MCF 10A (cell line): ENCODE results near the gene GRIK2. TPM values are rescaled to one million over a fixed set of nuclear protein-coding genes. Genes with fewer than 3 reads are reported as not detected.

ENCODE experiments used
- BruUV-seq: library from RNA; stranded (reverse); fragments of 400-500 nt; replicated peaks from 2 replicates; lab custom pipeline; 2021; lab: Mats Ljungman, UMichigan
- CTCF ChIA-PET: fragments of 300-600 bp; sonication (Branson Sonifier 250); formaldehyde crosslinking; extraction: SDS; loops from one replicate; lab custom pipeline; 2021; ENCODE audit warnings: antibody characterized with exemption, inconsistent platforms; lab: Yijun Ruan, JAX
- POLR2A ChIA-PET: fragments of 300-600, 350-650 bp; sonication (Branson Sonifier 250); formaldehyde crosslinking; extraction: SDS; loops from one replicate; lab custom pipeline; 2020; ENCODE audit warnings: antibody characterized with exemption, inconsistent platforms; lab: Yijun Ruan, JAX
- DNase-seq: peaks from one replicate; pipeline ENCODE4 v3.0.0-alpha.2; 2018; ENCODE audit not compliant: unreplicated experiment
- H3K27ac Mint-ChIP-seq: one replicate; pipeline ENCODE4 v1.8.0; 2022; ENCODE audit warnings: mild to moderate bottlenecking, low read depth, mixed read lengths; ENCODE audit not compliant: unreplicated experiment
- H3K27me3 Mint-ChIP-seq: one replicate; pipeline ENCODE4 v1.8.0; 2022; ENCODE audit warnings: mixed read lengths; ENCODE audit not compliant: insufficient read depth, unreplicated experiment
- H3K36me3 Mint-ChIP-seq: one replicate; pipeline ENCODE4 v1.8.0; 2022; ENCODE audit warnings: mild to moderate bottlenecking, moderate library complexity, mixed read lengths; ENCODE audit not compliant: insufficient read depth, unreplicated experiment
- H3K4me1 Mint-ChIP-seq: one replicate; pipeline ENCODE4 v1.8.0; 2022; ENCODE audit warnings: mixed read lengths; ENCODE audit not compliant: insufficient read depth, unreplicated experiment
- H3K4me3 Mint-ChIP-seq: one replicate; pipeline ENCODE4 v1.8.0; 2022; ENCODE audit warnings: mild to moderate bottlenecking, moderate library complexity, mixed read lengths; ENCODE audit not compliant: unreplicated experiment
- H3K9me3 Mint-ChIP-seq: one replicate; pipeline ENCODE4 v1.8.0; 2022; ENCODE audit warnings: mixed read lengths; ENCODE audit not compliant: unreplicated experiment
- intact Hi-C: fragments of 100-400 bp; cut with micrococcal nuclease; formaldehyde crosslinking; loops from 2 replicates; pipeline ENCODE4 v1.14.1; 2022
- total RNA-seq: library from RNA; stranded (reverse); gene quantifications from 2 replicates; pipeline ENCODE4 v1.2.3, GENCODE V29; 2022
- TF ChIP-seq, protein P1 (sequence below): fragments of 200-600 bp; IDR thresholded peaks from one replicate; pipeline ENCODE4 v1.8.0; 2022; ENCODE audit warnings: antibody characterized with exemption, mild to moderate bottlenecking; ENCODE audit not compliant: unreplicated experiment

The GRIK2 gene
- total RNA-seq, 1 experiment from 2014 or later: 0.89 TPM

DNA sequence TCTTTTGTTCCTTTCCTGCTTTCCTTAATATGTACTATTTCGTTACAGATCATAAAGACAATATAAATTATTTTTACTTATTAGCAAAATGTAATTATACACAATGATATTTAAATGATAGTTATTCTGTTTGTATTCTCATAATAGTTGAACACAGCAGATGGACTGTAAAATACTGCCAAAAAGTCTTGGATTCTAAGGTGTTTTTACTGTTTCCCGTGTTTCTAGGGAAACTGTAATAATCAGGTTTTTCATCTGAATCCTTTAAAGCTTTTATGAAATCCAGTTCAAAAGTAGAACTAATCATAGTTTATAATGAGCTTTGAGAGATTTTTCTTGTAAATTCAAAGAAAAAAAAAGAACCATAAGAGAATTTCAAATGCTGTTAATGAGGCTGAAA, 148.4 kb downstream of the GRIK2 start:
- BruUV-seq: no TSS peak
- no peak overlapping the region for H3K4me3 Mint-ChIP-seq
- DNase-seq: no peak
- H3K9me3 Mint-ChIP-seq: no peaks in the 10 kb centered on the region
- TF ChIP-seq, protein P1, sequence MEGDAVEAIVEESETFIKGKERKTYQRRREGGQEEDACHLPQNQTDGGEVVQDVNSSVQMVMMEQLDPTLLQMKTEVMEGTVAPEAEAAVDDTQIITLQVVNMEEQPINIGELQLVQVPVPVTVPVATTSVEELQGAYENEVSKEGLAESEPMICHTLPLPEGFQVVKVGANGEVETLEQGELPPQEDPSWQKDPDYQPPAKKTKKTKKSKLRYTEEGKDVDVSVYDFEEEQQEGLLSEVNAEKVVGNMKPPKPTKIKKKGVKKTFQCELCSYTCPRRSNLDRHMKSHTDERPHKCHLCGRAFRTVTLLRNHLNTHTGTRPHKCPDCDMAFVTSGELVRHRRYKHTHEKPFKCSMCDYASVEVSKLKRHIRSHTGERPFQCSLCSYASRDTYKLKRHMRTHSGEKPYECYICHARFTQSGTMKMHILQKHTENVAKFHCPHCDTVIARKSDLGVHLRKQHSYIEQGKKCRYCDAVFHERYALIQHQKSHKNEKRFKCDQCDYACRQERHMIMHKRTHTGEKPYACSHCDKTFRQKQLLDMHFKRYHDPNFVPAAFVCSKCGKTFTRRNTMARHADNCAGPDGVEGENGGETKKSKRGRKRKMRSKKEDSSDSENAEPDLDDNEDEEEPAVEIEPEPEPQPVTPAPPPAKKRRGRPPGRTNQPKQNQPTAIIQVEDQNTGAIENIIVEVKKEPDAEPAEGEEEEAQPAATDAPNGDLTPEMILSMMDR: no peak
- no peak overlapping the region for H3K27ac Mint-ChIP-seq
- POLR2A ChIA-PET: interaction anchor here (1.2 kb wide), 1 partner anchor 9 kb away, joined by 4 read pairs; no protein-coding TSS in a partner anchor
- intact Hi-C loops: no loop called here
- no peaks in the 10 kb centered on the region for H3K36me3 Mint-ChIP-seq
- CTCF ChIA-PET: no interaction called here
- H3K4me1 Mint-ChIP-seq: peaks cover 48% of the 10 kb centered on the region
- no peaks in the 10 kb centered on the region for H3K27me3 Mint-ChIP-seq

DNA sequence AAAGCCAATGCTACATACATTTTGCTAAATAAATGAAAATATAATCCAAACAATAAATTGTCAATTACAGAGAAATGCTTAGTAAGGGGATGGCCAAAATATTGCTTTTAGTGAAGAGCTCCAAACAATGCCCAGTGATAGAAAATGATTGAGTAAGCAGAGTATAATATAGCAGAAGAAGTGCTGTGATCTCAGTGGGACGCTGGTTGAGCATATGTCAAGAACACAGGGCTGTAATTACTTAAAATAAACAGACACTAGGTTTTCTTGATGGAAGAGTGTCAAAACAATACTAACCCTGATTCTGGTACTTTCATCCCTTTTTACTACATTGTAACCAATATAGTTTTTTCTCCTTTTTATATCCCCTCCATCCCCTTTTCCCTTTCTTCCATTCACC, 150.3 kb downstream of the GRIK2 start:
- Mint-ChIP-seq H3K27ac (peak overlapping the region; percentile 67), H3K4me3 (no peak overlapping the region), H3K36me3 (no peaks in the 10 kb centered on the region), H3K4me1 (peaks cover 48% of the 10 kb centered on the region), H3K27me3 (no peaks in the 10 kb centered on the region), H3K9me3 (no peaks in the 10 kb centered on the region)
- DNase-seq: no peak
- CTCF ChIA-PET: interaction anchor here (0.7 kb wide), 1 partner anchor 25 kb away, joined by 3 read pairs; no protein-coding TSS in a partner anchor
- TF ChIP-seq, protein P1: no peak
- intact Hi-C loops: no loop called here
- no TSS peak for BruUV-seq
- POLR2A ChIA-PET: no interaction called here

DNA sequence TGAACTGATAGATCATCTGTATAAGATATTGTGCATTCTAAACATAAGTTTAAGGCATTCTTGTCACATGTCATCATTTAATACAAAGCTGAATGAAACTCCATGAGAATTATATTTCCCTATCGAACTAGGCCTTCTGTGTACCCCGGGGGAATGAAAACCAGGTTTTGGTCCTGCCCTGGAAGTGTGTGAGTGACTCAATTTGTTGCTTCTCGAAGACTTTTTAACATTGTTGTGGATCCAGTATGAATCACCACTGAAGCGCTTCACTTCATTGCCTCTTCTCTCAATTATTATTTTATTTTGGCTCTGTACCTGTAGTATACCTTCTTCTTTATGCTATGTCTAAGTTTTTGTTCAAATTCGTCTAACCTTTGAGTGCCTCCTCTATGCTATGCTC, 150.8 kb downstream of the GRIK2 start:
- peak; percentile 42 for DNase-seq
- CTCF ChIA-PET: interaction anchor here (0.7 kb wide), 1 partner anchor 26 kb away, joined by 3 read pairs; no protein-coding TSS in a partner anchor
- intact Hi-C loops: no loop called here
- Mint-ChIP-seq H3K9me3 (no peaks in the 10 kb centered on the region), H3K4me3 (no peak overlapping the region), H3K27me3 (no peaks in the 10 kb centered on the region), H3K27ac (peak overlapping the region; percentile 67), H3K4me1 (peaks cover 46% of the 10 kb centered on the region), H3K36me3 (no peaks in the 10 kb centered on the region)
- TF ChIP-seq, protein P1: no peak
- POLR2A ChIA-PET: no interaction called here
- no TSS peak for BruUV-seq

DNA sequence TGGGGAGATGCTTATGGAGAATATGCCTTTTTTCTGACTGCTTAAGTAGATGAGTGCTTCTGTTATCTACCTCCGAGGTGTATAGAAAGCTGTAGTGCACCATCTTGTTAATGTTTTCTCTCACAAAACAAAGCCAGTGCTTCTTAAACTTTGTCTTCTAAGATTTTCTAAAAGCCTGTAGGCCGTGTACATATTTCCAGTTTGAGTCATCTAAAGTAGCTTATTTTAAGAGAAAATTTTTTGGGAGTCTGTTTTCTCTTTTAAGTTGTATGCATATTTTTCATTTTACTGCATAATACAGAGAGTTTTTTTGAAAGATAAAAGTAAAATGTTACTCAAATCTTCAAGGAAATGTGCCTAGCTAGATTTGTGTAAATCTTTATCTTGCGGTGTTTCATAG, 151.7 kb downstream of the GRIK2 start:
- Mint-ChIP-seq H3K27me3 (no peaks in the 10 kb centered on the region), H3K4me1 (peaks cover 37% of the 10 kb centered on the region), H3K4me3 (no peak overlapping the region), H3K36me3 (no peaks in the 10 kb centered on the region), H3K9me3 (no peaks in the 10 kb centered on the region), H3K27ac (no peak overlapping the region)
- ChIA-PET CTCF (interaction anchor here (0.7 kb wide), 1 partner anchor 159 kb away, joined by 3 read pairs; no protein-coding TSS in a partner anchor), POLR2A (no interaction called here)
- intact Hi-C loops: no loop called here
- TF ChIP-seq, protein P1: no peak
- no peak for DNase-seq
- no TSS peak for BruUV-seq
